ENCODE data around the gene STOML1.

- peak; percentile 56 for TF ChIP-seq POLR2AphosphoS5 (IDR thresholded peaks at IDR 0.05)
- TF ChIP-seq CTCF (IDR thresholded peaks at IDR 0.05) = no peak
These were observed 10.3 kb downstream of the STOML1 start for GRCh38 chr15:73981761-73982221.

All from gastroesophageal sphincter (tissue), 3 donors.